Smooth muscle cell (in vitro differentiated cells): ENCODE data around the gene CDK14. TPM values are rescaled to one million over a fixed set of nuclear protein-coding genes. Genes with fewer than 3 reads are reported as not detected.

Experiments used
- DNase-seq: peaks from one replicate; lab custom pipeline; 2025; ENCODE audit not compliant: unreplicated experiment; lab: John Stamatoyannopoulos, UW
- H2AFZ ChIP-seq: fragments of 200-600 bp; sonication (generic); 2 replicates; pipeline ENCODE4 v1.6.0; 2016; ENCODE audit warnings: antibody characterized with exemption, low read depth, mild to moderate bottlenecking
- H3F3A ChIP-seq: fragments of 200-600 bp; sonication (generic); 2 replicates; pipeline ENCODE4 v1.6.0; 2017; ENCODE audit warnings: antibody characterized with exemption, low read depth
- H3K27ac ChIP-seq: fragments of 200-600 bp; sonication (generic); 2 replicates; pipeline ENCODE4 v1.5.1; 2016; ENCODE audit warnings: low read depth, mild to moderate bottlenecking
- H3K27me3 ChIP-seq: fragments of 200-600 bp; sonication (generic); 2 replicates; pipeline ENCODE4 v1.6.1; 2016; ENCODE audit warnings: low read depth, mild to moderate bottlenecking
- H3K36me3 ChIP-seq: fragments of 200-600 bp; sonication (generic); 2 replicates; pipeline ENCODE4 v1.5.1; 2016; ENCODE audit warnings: low read depth
- H3K4me1 ChIP-seq: fragments of 200-600 bp; sonication (generic); 2 replicates; pipeline ENCODE4 v1.5.1; 2016; ENCODE audit warnings: low read depth
- H3K4me2 ChIP-seq: fragments of 200-600 bp; sonication (generic); 2 replicates; pipeline ENCODE4 v1.6.0; 2016; ENCODE audit warnings: mild to moderate bottlenecking
- H3K4me3 ChIP-seq: fragments of 200-600 bp; sonication (generic); 2 replicates; pipeline ENCODE4 v1.5.1; 2016; ENCODE audit warnings: mild to moderate bottlenecking
- H3K79me2 ChIP-seq: fragments of 200-600 bp; sonication (generic); 2 replicates; pipeline ENCODE4 v1.6.0; 2016; ENCODE audit warnings: low read depth, mild to moderate bottlenecking
- H3K9ac ChIP-seq: fragments of 200-600 bp; sonication (generic); 2 replicates; pipeline ENCODE4 v1.6.0; 2016; ENCODE audit warnings: low read depth
- H3K9me3 ChIP-seq: fragments of 200-600 bp; sonication (generic); replicated peaks from 2 replicates; pipeline ENCODE4 v1.5.1; 2016; ENCODE audit warnings: low read depth
- H4K20me1 ChIP-seq: fragments of 200-600 bp; sonication (generic); 2 replicates; pipeline ENCODE4 v1.6.0; 2016; ENCODE audit warnings: low read depth
- CTCF ChIP-seq: fragments of 200-600 bp; sonication (generic); IDR thresholded peaks from 2 replicates; pipeline ENCODE4 v1.5.1; 2017; ENCODE audit warnings: borderline replicate concordance, mild to moderate bottlenecking, antibody characterized with exemption; ENCODE audit not compliant: insufficient read depth, poor library complexity, severe bottlenecking
- WGBS: methylation state at CpG from one replicate; pipeline ENCODE4 v1.1.7; 2016; ENCODE audit warnings: low lambda C conversion rate; 5-methylcytosine and 5-hydroxymethylcytosine counted together
- polyA plus RNA-seq: library from polyadenylated mRNA; unstranded; fragments of >200 nt; fragmentation: Nextera tagmentation; extraction: Ambion mirVana; gene quantifications from 2 replicates; pipeline ENCODE4 v1.2.1, GENCODE V29; 2016
- total RNA-seq: library from RNA; depleted of rRNA; stranded (reverse); fragments of >200 nt; gene quantifications from 2 replicates; pipeline ENCODE4 v1.2.3, GENCODE V29; 2014

Gene CDK14
- total and polyA plus RNA-seq, 2 experiments from 2014 or later: 4.1 to 5.3 TPM

- peak overlapping the region; percentile 15 for H3K27ac ChIP-seq
- no peak overlapping the region for H3K9ac ChIP-seq
- 41% methylated on average over 4 of the region's 4 CpGs for WGBS
- H3F3A ChIP-seq: peaks cover 5% of the 10 kb centered on the region
- H3K4me3 ChIP-seq: peak overlapping the region; percentile 21
- H3K9me3 ChIP-seq: no peaks in the 10 kb centered on the region
- no peaks in the 10 kb centered on the region for H3K79me2 ChIP-seq
- TF ChIP-seq CTCF: no peak
- peak overlapping the region; percentile 75 for H3K4me2 ChIP-seq
- H2AFZ ChIP-seq: no peak overlapping the region
- H3K4me1 ChIP-seq: peaks cover 31% of the 10 kb centered on the region
- no peaks in the 10 kb centered on the region for H3K27me3 ChIP-seq
- no peaks in the 10 kb centered on the region for H4K20me1 ChIP-seq
- DNase-seq: no peak
- no peaks in the 10 kb centered on the region for H3K36me3 ChIP-seq
Observed at GRCh38 chr7:90710466-90710850, 114.3 kb downstream of the CDK14 start.

- no peak overlapping the region for H3K4me2 ChIP-seq
Observed at GRCh38 chr7:90713628-90714027, 117.5 kb downstream of the CDK14 start.

GRCh38 chr7:90715067-90715466 lies 118.9 kb downstream of the CDK14 start:
- no peak overlapping the region for H3K9ac ChIP-seq
- peaks cover 5% of the 10 kb centered on the region for H3F3A ChIP-seq
- no peaks in the 10 kb centered on the region for H3K36me3 ChIP-seq
- H3K9me3 ChIP-seq: no peaks in the 10 kb centered on the region
- H3K4me1 ChIP-seq: peaks cover 23% of the 10 kb centered on the region
- TF ChIP-seq CTCF: no peak
- H3K27me3 ChIP-seq: no peaks in the 10 kb centered on the region
- no peaks in the 10 kb centered on the region for H3K79me2 ChIP-seq
- H3K4me3 ChIP-seq: no peak overlapping the region
- H2AFZ ChIP-seq: no peak overlapping the region
- 92% methylated on average over 2 of the region's 2 CpGs for WGBS
- H3K27ac ChIP-seq: no peak overlapping the region
- no peak overlapping the region for H3K4me2 ChIP-seq
- H4K20me1 ChIP-seq: no peaks in the 10 kb centered on the region
- DNase-seq: no peak

More at GRCh38 chr7:90713628-90714027, 117.5 kb downstream of the CDK14 start:
- no peaks in the 10 kb centered on the region for H4K20me1 ChIP-seq
- no peak overlapping the region for H3K9ac ChIP-seq
- H2AFZ ChIP-seq: no peak overlapping the region
- H3K27ac ChIP-seq: no peak overlapping the region
- H3K36me3 ChIP-seq: no peaks in the 10 kb centered on the region
- peaks cover 5% of the 10 kb centered on the region for H3F3A ChIP-seq
- no peak for DNase-seq
- no peaks in the 10 kb centered on the region for H3K79me2 ChIP-seq
- no peaks in the 10 kb centered on the region for H3K27me3 ChIP-seq
- H3K9me3 ChIP-seq: no peaks in the 10 kb centered on the region
- no peak for TF ChIP-seq CTCF
- H3K4me3 ChIP-seq: no peak overlapping the region
- WGBS: 96% methylated on average over 1 of the region's 1 CpG
- H3K4me1 ChIP-seq: peaks cover 34% of the 10 kb centered on the region

GRCh38 chr7:90717296-90718060 lies 121.4 kb downstream of the CDK14 start:
- TF ChIP-seq CTCF: no peak
- no peak overlapping the region for H3K27ac ChIP-seq
- no peaks in the 10 kb centered on the region for H3K27me3 ChIP-seq
- H3K36me3 ChIP-seq: no peaks in the 10 kb centered on the region
- H3K4me3 ChIP-seq: no peak overlapping the region
- WGBS: 95% methylated on average over 5 of the region's 5 CpGs
- peaks cover 21% of the 10 kb centered on the region for H3K4me1 ChIP-seq
- H3K79me2 ChIP-seq: no peaks in the 10 kb centered on the region
- no peak for DNase-seq
- no peaks in the 10 kb centered on the region for H3F3A ChIP-seq
- H3K9ac ChIP-seq: no peak overlapping the region
- no peak overlapping the region for H2AFZ ChIP-seq
- no peaks in the 10 kb centered on the region for H3K9me3 ChIP-seq
- no peaks in the 10 kb centered on the region for H4K20me1 ChIP-seq
- no peak overlapping the region for H3K4me2 ChIP-seq
